Endothelial cell of umbilical vein (primary cell): ENCODE data around the gene GABRR3. TPM values are rescaled to one million over a fixed set of nuclear protein-coding genes. Genes with fewer than 3 reads are reported as not detected.

ENCODE experiments used
- BruUV-seq: library from RNA; stranded (reverse); fragments of 400-500 nt; replicated peaks from 2 replicates; lab custom pipeline; 2021; lab: Mats Ljungman, UMichigan
- CTCF ChIA-PET: fragments of 300-600, 350-600 bp; sonication (Branson Sonifier 250); formaldehyde crosslinking; loops from one replicate; lab custom pipeline; 2021; ENCODE audit warnings: antibody characterized with exemption, inconsistent platforms; lab: Charles Lee
- POLR2A ChIA-PET: fragments of 300-600, 350-600 bp; sonication (Branson Sonifier 250); formaldehyde crosslinking; loops from one replicate; lab custom pipeline; 2021; ENCODE audit warnings: antibody characterized with exemption, inconsistent platforms; lab: Charles Lee
- DNase-seq: peaks from one replicate; pipeline ENCODE4 v3.0.0-alpha.2; 2011; ENCODE audit warnings: low read depth, low spot score
- FAIRE-seq: peaks from 2 replicates; lab custom pipeline; 2011; peaks lifted over from hg19 to GRCh38; lab: Jason Lieb, UNC
- H2AFZ ChIP-seq: 2 replicates; pipeline ENCODE4 v1.6.0; 2012; ENCODE audit warnings: low read depth, low read length, control low read depth, inconsistent platforms
- H3K27ac ChIP-seq: 2 replicates; pipeline ENCODE4 v1.5.1; 2011; ENCODE audit warnings: low read depth, mild to moderate bottlenecking, control low read depth, low read length, moderate library complexity; ENCODE audit not compliant: insufficient read depth
- H3K27me3 ChIP-seq, 2 experiments: 2 replicates each; pipeline versions ENCODE4 v1.6.0 to v1.6.1; 2011; ENCODE audit warnings: low read length in 2 of 2, mixed read lengths in 1 of 2; ENCODE audit not compliant: control insufficient read depth in 2 of 2, insufficient read depth in 2 of 2
- H3K36me3 ChIP-seq, 2 experiments: 2 replicates in 1 of 2; 3 replicates in 1 of 2; pipeline ENCODE4 v1.5.1; 2011; ENCODE audit warnings: low read length in 2 of 2, mild to moderate bottlenecking in 1 of 2, moderate library complexity in 1 of 2; ENCODE audit not compliant: control insufficient read depth in 2 of 2, insufficient read depth in 2 of 2; ENCODE audit errors: extremely low read depth in 1 of 2
- H3K4me1 ChIP-seq: 3 replicates; pipeline ENCODE4 v1.5.1; 2011; ENCODE audit warnings: mild to moderate bottlenecking, low read length; ENCODE audit not compliant: control insufficient read depth, insufficient read depth; ENCODE audit errors: extremely low read depth
- H3K4me2 ChIP-seq: 2 replicates; pipeline ENCODE4 v1.6.1; 2011; ENCODE audit warnings: low read length, control low read depth, mixed read lengths; ENCODE audit not compliant: insufficient read depth
- H3K4me3 ChIP-seq, 3 experiments: fragments of 200-600 bp in 1 of 3; sonication (generic), shearing (Covaris generic) in 1 of 3; replicated peaks in 1 of 3; 2 replicates each; pipeline ENCODE4 v1.5.1; 2011 to 2016; ENCODE audit warnings: control low read depth in 3 of 3, low read length in 3 of 3, mild to moderate bottlenecking in 2 of 3, inconsistent platforms in 1 of 3, low read depth in 1 of 3, moderate library complexity in 1 of 3; ENCODE audit not compliant: insufficient read depth in 1 of 3
- H3K79me2 ChIP-seq: 2 replicates; pipeline ENCODE4 v1.6.0; 2012; ENCODE audit warnings: low read length, inconsistent platforms; ENCODE audit not compliant: control insufficient read depth, insufficient read depth
- H3K9ac ChIP-seq: replicated peaks from 2 replicates; pipeline ENCODE3; 2011; ENCODE audit warnings: low read length, control low read depth; ENCODE audit not compliant: insufficient read depth; ENCODE audit errors: extremely low read depth
- H3K9me1 ChIP-seq: replicated peaks from 3 replicates; pipeline ENCODE4 v1.6.0; 2011; ENCODE audit warnings: mild to moderate bottlenecking, low read length; ENCODE audit not compliant: control insufficient read depth, insufficient read depth; ENCODE audit errors: extremely low read depth
- H3K9me3 ChIP-seq: replicated peaks from 2 replicates; pipeline ENCODE4 v1.5.1; 2012; ENCODE audit warnings: low read length, inconsistent platforms; ENCODE audit not compliant: control insufficient read depth, insufficient read depth
- H4K20me1 ChIP-seq: replicated peaks from 2 replicates; pipeline ENCODE3; 2011; ENCODE audit warnings: mild to moderate bottlenecking, low read length; ENCODE audit not compliant: control insufficient read depth, insufficient read depth; ENCODE audit errors: extremely low read depth
- CTCF ChIP-seq, 2 donors: IDR thresholded peaks; 1 replicate in 1 of 2; 2 replicates in 1 of 2; pipeline ENCODE4 v1.5.1; 2011; ENCODE audit warnings: low read length in 2 of 2, mild to moderate bottlenecking in 2 of 2, moderate library complexity in 2 of 2, control low read depth in 1 of 2, inconsistent platforms in 1 of 2, low read depth in 1 of 2; ENCODE audit not compliant: insufficient read depth in 1 of 2; ENCODE audit errors: extremely low read depth in 1 of 2
- EZH2 ChIP-seq: IDR thresholded peaks from 2 replicates; pipeline ENCODE4 v1.6.1; 2012; ENCODE audit warnings: borderline replicate concordance, low read depth, mild to moderate bottlenecking, moderate library complexity, low read length, inconsistent platforms; ENCODE audit not compliant: severe bottlenecking
- FOS ChIP-seq: IDR thresholded peaks from 2 replicates; pipeline ENCODE4 v1.6.1; 2011; ENCODE audit warnings: mild to moderate bottlenecking, low read length, moderate library complexity, borderline replicate concordance; ENCODE audit not compliant: insufficient read depth
- GATA2 ChIP-seq: IDR thresholded peaks from 2 replicates; pipeline ENCODE4 v1.7.0; 2011; ENCODE audit warnings: low read depth, mild to moderate bottlenecking, moderate library complexity, mixed read lengths, low read length; ENCODE audit not compliant: insufficient read length, insufficient read depth
- JUN ChIP-seq: IDR thresholded peaks from 2 replicates; pipeline ENCODE4 v1.6.1; 2011; ENCODE audit warnings: borderline replicate concordance, low read depth; ENCODE audit not compliant: insufficient read length, insufficient read depth
- MAX ChIP-seq: IDR thresholded peaks from 2 replicates; pipeline ENCODE4 v1.6.1; 2011; ENCODE audit not compliant: insufficient read depth, insufficient read length
- MYC ChIP-seq: IDR thresholded peaks from one replicate; pipeline ENCODE4 v1.6.1; 2011; ENCODE audit warnings: mild to moderate bottlenecking, low read depth, low read length
- POLR2A ChIP-seq: IDR thresholded peaks from 2 replicates; pipeline ENCODE4 v1.6.1; 2012; ENCODE audit warnings: low read depth, mild to moderate bottlenecking, control low read depth, low read length
- POLR2AphosphoS5 ChIP-seq: IDR thresholded peaks from 2 replicates; pipeline ENCODE4 v1.6.1; 2012; ENCODE audit warnings: low read depth, mild to moderate bottlenecking, control low read depth, low read length, moderate library complexity; ENCODE audit not compliant: insufficient read depth
- dilution Hi-C: fragments of 300-500 bp; cut with MboI; formaldehyde crosslinking; loops from one replicate; pipeline ENCODE4 v1.15.0; 2019; ENCODE audit warnings: low sequenced_read_pairs; ENCODE audit not compliant: extremely low pct_ligation_motif_present
- intact Hi-C: fragments of 100-400 bp; cut with micrococcal nuclease; formaldehyde crosslinking; loops from one replicate; pipeline ENCODE4 v1.10.0; 2022
- polyA plus RNA-seq, 4 experiments: library from polyadenylated mRNA; depleted of rRNA in 3 of 4; stranded (reverse) in 3 of 4; unstranded in 1 of 4; fragments of >200 nt; gene quantifications; 2 replicates each; pipeline versions ENCODE4 v1.2.1 to v1.2.3, GENCODE V29; 2011 to 2012; ENCODE audit warnings: missing spikeins in 1 of 4
- total RNA-seq: library from RNA; stranded (reverse); gene quantifications from 2 replicates; pipeline ENCODE4 v1.2.3, GENCODE V29; 2021

The GABRR3 gene
- total and polyA plus RNA-seq, 2 donors (not counting 3 experiments of a cell fraction or from before 2014, with no cell fraction given): not detected

GRCh38 chr3:97967966-97968365 lies 67.1 kb downstream of the GABRR3 start:
- TF ChIP-seq MYC: no peak
- TF ChIP-seq CTCF (IDR thresholded peaks at IDR 0.05; ENCODE audit: extremely low read depth in 1 of 2, insufficient read depth in 1 of 2, low read depth in 1 of 2, low read length in 2 of 2): peak in 1 of 2 donors; percentile 10
- CTCF ChIA-PET: interaction anchor here (1.6 kb wide), 1 partner anchor 203 kb away, joined by 4 read pairs; the partner anchor contains the start of gene ARL6
- Histone ChIP-seq H2AFZ (no peak overlapping the region), H3K36me3 (no peaks in the 10 kb centered on the region), H3K4me1 (peaks cover 17% of the 10 kb centered on the region), H3K9me3 (no peaks in the 10 kb centered on the region), H4K20me1 (no peaks in the 10 kb centered on the region), H3K4me2 (no peak overlapping the region), H3K9me1 (no peaks in the 10 kb centered on the region), H3K9ac (no peak overlapping the region), H3K79me2 (peaks cover 52% of the 10 kb centered on the region), H3K4me3 (no peak overlapping the region), H3K27me3 (no peaks in the 10 kb centered on the region), H3K27ac (no peak overlapping the region)
- POLR2A ChIA-PET: no interaction called here
- intact Hi-C loops: no loop called here
- no peak for FAIRE-seq
- BruUV-seq: no TSS peak
- dilution Hi-C loops: no loop called here
- DNase-seq: no peak

- no peak overlapping the region for H3K4me2 ChIP-seq
- H4K20me1 ChIP-seq: no peaks in the 10 kb centered on the region
- H3K36me3 ChIP-seq: peaks cover 4 to 6% of the 10 kb centered on the region in 2 experiments
- H3K27me3 ChIP-seq: no peaks in the 10 kb centered on the region
- dilution Hi-C loops: no loop called here
- no peak overlapping the region for H2AFZ ChIP-seq
- FAIRE-seq (no peak), DNase-seq (no peak)
- ChIA-PET POLR2A (no interaction called here), CTCF (no interaction called here)
- BruUV-seq: no TSS peak
- no peaks in the 10 kb centered on the region for H3K9me3 ChIP-seq
- H3K9ac ChIP-seq: no peak overlapping the region
- H3K4me1 ChIP-seq: no peaks in the 10 kb centered on the region
- H3K79me2 ChIP-seq: peaks cover 26% of the 10 kb centered on the region
- H3K4me3 ChIP-seq: no peak overlapping the region
- TF ChIP-seq GATA2: no peak
- TF ChIP-seq POLR2A: no peak
- TF ChIP-seq MYC: no peak
- no peak for TF ChIP-seq EZH2
- no peak for TF ChIP-seq MAX
- TF ChIP-seq POLR2AphosphoS5: no peak
- TF ChIP-seq JUN: no peak
- no peak for TF ChIP-seq FOS
- TF ChIP-seq CTCF (IDR thresholded peaks at IDR 0.05; ENCODE audit: extremely low read depth in 1 of 2, insufficient read depth in 1 of 2, low read depth in 1 of 2, low read length in 2 of 2): no peak
- intact Hi-C loops: no loop called here
- no peak overlapping the region for H3K27ac ChIP-seq
- H3K9me1 ChIP-seq: no peaks in the 10 kb centered on the region
Measured at GRCh38 chr3:97960993-97961766, 73.9 kb downstream of the GABRR3 start.
